GM12878 (cell line): ENCODE measurements around the gene CCDC9B. TPM values are rescaled to one million over a fixed set of nuclear protein-coding genes. Genes with fewer than 3 reads are reported as not detected.

Source experiments
- ATAC-seq: fragments of 200-7000 bp; cut with Tn5 transposase; 3 replicates; pipeline ENCODE4 v1.9.1; 2020; ENCODE audit warnings: mild to moderate bottlenecking, moderate library complexity
- BruUV-seq: library from RNA; stranded (reverse); fragments of 400-500 nt; replicated peaks from 2 replicates; lab custom pipeline; 2021; lab: Mats Ljungman, UMichigan
- CTCF ChIA-PET: fragments of 300-600 bp; sonication (Branson Sonifier 250); formaldehyde crosslinking; extraction: SDS; loops from one replicate; lab custom pipeline; 2021; ENCODE audit warnings: inconsistent platforms; lab: Yijun Ruan, JAX
- POLR2A ChIA-PET: fragments of 350-600 bp; formaldehyde crosslinking; extraction: SDS; loops from one replicate; lab custom pipeline; 2021; ENCODE audit warnings: inconsistent platforms; lab: Charles Lee
- RAD21 ChIA-PET: fragments of 300-600 bp; sonication (Branson Sonifier 250); formaldehyde crosslinking; loops from one replicate; lab custom pipeline; 2023; ENCODE audit warnings: antibody characterized with exemption; ENCODE audit not compliant: unreplicated experiment; lab: Charles Lee
- SMC1A ChIA-PET: fragments of 300-600 bp; sonication (Branson Sonifier 250); formaldehyde crosslinking; loops from one replicate; lab custom pipeline; 2023; ENCODE audit not compliant: unreplicated experiment, uncharacterized antibody; lab: Charles Lee
- DNase-seq: peaks from one replicate; pipeline ENCODE4 v3.0.0-alpha.2; 2011; ENCODE audit warnings: low read depth, low spot score
- FAIRE-seq: peaks from 3 replicates; lab custom pipeline; 2011; peaks lifted over from hg19 to GRCh38; lab: Jason Lieb, UNC
- H2AFZ ChIP-seq: 2 replicates; pipeline ENCODE4 v1.6.0; 2011; ENCODE audit warnings: low read depth, low read length, control low read depth; ENCODE audit not compliant: control insufficient read depth
- H3K27ac ChIP-seq: 2 replicates; pipeline ENCODE4 v1.5.1; 2011; ENCODE audit warnings: control low read depth; ENCODE audit not compliant: control insufficient read depth, insufficient read depth
- H3K27me3 ChIP-seq, 2 experiments: replicated peaks in 1 of 2; 2 replicates each; pipeline versions ENCODE4 v1.6.0 to v1.6.1; 2011; ENCODE audit warnings: low read length in 1 of 2; ENCODE audit not compliant: control insufficient read depth in 2 of 2, insufficient read depth in 2 of 2
- H3K36me3 ChIP-seq, 2 experiments: 2 replicates each; pipeline ENCODE4 v1.5.1; 2011; ENCODE audit warnings: low read length in 1 of 2; ENCODE audit not compliant: control insufficient read depth in 2 of 2, insufficient read depth in 2 of 2
- H3K4me1 ChIP-seq: 2 replicates; pipeline ENCODE4 v1.6.1; 2011; ENCODE audit warnings: mild to moderate bottlenecking, low read length, moderate library complexity, mixed read lengths; ENCODE audit not compliant: control insufficient read depth, insufficient read depth
- H3K4me2 ChIP-seq: 2 replicates; pipeline ENCODE4 v1.6.0; 2011; ENCODE audit warnings: control low read depth; ENCODE audit not compliant: control insufficient read depth, insufficient read depth
- H3K4me3 ChIP-seq: fragments of 200-600 bp; sonication (generic); 2 replicates; pipeline ENCODE4 v1.5.1; 2016
- H3K79me2 ChIP-seq: 2 replicates; pipeline ENCODE4 v1.6.0; 2011; ENCODE audit warnings: low read length; ENCODE audit not compliant: control insufficient read depth, insufficient read depth
- H3K9ac ChIP-seq: 2 replicates; pipeline ENCODE4 v1.8.0; 2011; ENCODE audit warnings: low read length, control low read depth, mixed read lengths; ENCODE audit not compliant: control insufficient read depth, insufficient read depth
- H3K9me3 ChIP-seq: replicated peaks from 3 replicates; pipeline ENCODE4 v1.5.1; 2011; ENCODE audit warnings: mild to moderate bottlenecking, low read length; ENCODE audit not compliant: control insufficient read depth, insufficient read depth
- H4K20me1 ChIP-seq: 2 replicates; pipeline ENCODE4 v1.6.0; 2011; ENCODE audit not compliant: control insufficient read depth, insufficient read depth
- ATF3 ChIP-seq: IDR thresholded peaks from 2 replicates; pipeline ENCODE4 v1.6.1; 2011; ENCODE audit warnings: low read depth, mild to moderate bottlenecking, low read length, moderate library complexity, borderline replicate concordance; ENCODE audit errors: extremely low read depth
- BCLAF1 ChIP-seq: fragments of 450-650 bp; IDR thresholded peaks from 2 replicates; pipeline ENCODE4 v1.6.1; 2017; ENCODE audit warnings: antibody characterized with exemption, mild to moderate bottlenecking, moderate library complexity
- CBX5 ChIP-seq: sonication (generic); IDR thresholded peaks from 2 replicates; pipeline ENCODE4 v1.6.1; 2016; ENCODE audit warnings: low read depth, moderate library complexity, mild to moderate bottlenecking, inconsistent platforms
- CREB1 ChIP-seq: IDR thresholded peaks from 2 replicates; pipeline ENCODE4 v1.6.1; 2012; ENCODE audit warnings: low read depth, mild to moderate bottlenecking, inconsistent platforms
- HSF1 ChIP-seq: fragments of 150-350 bp; IDR thresholded peaks from 2 replicates; pipeline ENCODE4 v1.6.1; 2014; ENCODE audit warnings: mild to moderate bottlenecking, low read depth, low read length
- IRF4 ChIP-seq: IDR thresholded peaks from 2 replicates; pipeline ENCODE4 v1.6.1; 2011; ENCODE audit warnings: low read depth, low read length
- JUND ChIP-seq: IDR thresholded peaks from 2 replicates; pipeline ENCODE4 v1.6.1; 2012; ENCODE audit warnings: low read depth, mild to moderate bottlenecking, low read length, improper control_type of control experiment, moderate library complexity
- KAT2A ChIP-seq: conservative IDR thresholded peaks from 2 replicates; pipeline ENCODE4 v1.6.1; 2011; ENCODE audit warnings: low read depth, low read length; ENCODE audit not compliant: control insufficient read depth
- RAD21 ChIP-seq: IDR thresholded peaks from 2 replicates; pipeline ENCODE4 v1.6.1; 2011; ENCODE audit warnings: mild to moderate bottlenecking, low read depth, low read length, moderate library complexity; ENCODE audit not compliant: insufficient read depth
- SREBF1 ChIP-seq: IDR thresholded peaks from 2 replicates; pipeline ENCODE4 v1.6.1; 2012; ENCODE audit warnings: mild to moderate bottlenecking, low read length
- TARDBP ChIP-seq: IDR thresholded peaks from 2 replicates; pipeline ENCODE4 v1.6.1; 2016; ENCODE audit warnings: borderline replicate concordance
- ZNF217 ChIP-seq: fragments of 450-650 bp; IDR thresholded peaks from 2 replicates; pipeline ENCODE4 v1.6.1; 2017; ENCODE audit warnings: antibody characterized with exemption, mild to moderate bottlenecking
- WGBS: methylation state at CpG from one replicate; pipeline ENCODE4 v1.1.6; 2016; ENCODE audit warnings: low lambda C conversion rate; ENCODE audit not compliant: insufficient replicate concordance, insufficient coverage; ENCODE audit errors: missing lambda C conversion rate; 5-methylcytosine and 5-hydroxymethylcytosine counted together
- in situ Hi-C: fragments of 300-500 bp; cut with MboI; formaldehyde crosslinking; loops from 9 replicates; pipeline ENCODE4 v1.14.3; 2018; ENCODE audit warnings: mixed read lengths
- intact Hi-C: fragments of 100-400 bp; cut with micrococcal nuclease; formaldehyde crosslinking; loops from one replicate; pipeline ENCODE4 v1.14.2; 2022; ENCODE audit not compliant: unreplicated experiment
- polyA plus RNA-seq, 11 experiments: library from polyadenylated mRNA; depleted of rRNA in 4 of 11; unstranded in 6 of 11; stranded (reverse) in 5 of 11; fragments of >200 nt; fragmentation: Nextera tagmentation in 4 of 11; fragmentation: Illumina TruSeq in 1 of 11; extraction: Ambion mirVana in 4 of 11; extraction: Trizol in 1 of 11; gene quantifications; 1 replicate in 1 of 11; 2 replicates in 10 of 11; pipeline versions ENCODE4 v1.2.1 to v1.2.3, GENCODE V29; 2011 to 2016; ENCODE audit warnings: inconsistent platforms in 2 of 11, missing spikeins in 2 of 11, low read depth in 1 of 11
- total RNA-seq, 4 experiments: library from RNA; depleted of rRNA in 3 of 4; stranded (reverse); fragments of >200 nt in 3 of 4; fragmentation: Illumina TruSeq in 1 of 4; extraction: Trizol in 1 of 4; gene quantifications; 2 replicates each; pipeline versions ENCODE4 v1.2.1 to v1.2.3, GENCODE V29; 2013 to 2021

The CCDC9B gene
- total and polyA plus RNA-seq, 10 of the 15 experiments (the other 5 are each of a cell fraction or from before 2014, with no cell fraction given): 0.01 to 0.08 (median 0.03) TPM; not detected in 6

- no peak overlapping the region for H3K4me3 ChIP-seq
- no peaks in the 10 kb centered on the region for H3K79me2 ChIP-seq
- no peak for DNase-seq
- no peaks in the 10 kb centered on the region for H3K36me3 ChIP-seq
- H3K9me3 ChIP-seq: no peaks in the 10 kb centered on the region
- no peak overlapping the region for H3K27ac ChIP-seq
- H3K27me3 ChIP-seq: no peaks in the 10 kb centered on the region; a peak in 1 of 4 replicates
- POLR2A ChIA-PET: no interaction called here
- intact Hi-C loops: no loop called here
- RAD21 ChIA-PET: interaction anchor here (1.0 to 1.5 kb wide), 3 partner anchors 11 to 55 kb away, joined by 3 to 4 read pairs (median 4); partner anchors contain the start of gene INAFM2
- TF ChIP-seq TARDBP: no peak
- TF ChIP-seq IRF4: no peak
- no peak for TF ChIP-seq CBX5
- TF ChIP-seq ATF3: no peak
- TF ChIP-seq SREBF1: no peak
- TF ChIP-seq JUND: no peak
- TF ChIP-seq KAT2A: no peak
- TF ChIP-seq BCLAF1: no peak
- no peak for TF ChIP-seq RAD21
- no peak for TF ChIP-seq HSF1
- no peak for TF ChIP-seq CREB1
- TF ChIP-seq ZNF217: no peak
- in situ Hi-C loops: no loop called here
- BruUV-seq: no TSS peak
- peaks cover 9% of the 10 kb centered on the region for H3K4me1 ChIP-seq
- WGBS: 48% methylated on average over 3 of the region's 3 CpGs
- CTCF ChIA-PET: interaction anchor here (1.1 to 13.7 kb wide), 6 partner anchors 9 to 117 kb away, joined by 3 to 336 read pairs (median 9); partner anchors contain the start of genes INAFM2 and PLCB2
- FAIRE-seq: no peak
- ATAC-seq: no peak
- H2AFZ ChIP-seq: peak overlapping the region; percentile 73
- no peaks in the 10 kb centered on the region for H4K20me1 ChIP-seq
- SMC1A ChIA-PET: interaction anchor here (1.5 kb wide), 1 partner anchor 13 kb away, joined by 6 read pairs; no protein-coding TSS in a partner anchor
- H3K4me2 ChIP-seq: no peak overlapping the region
- no peak overlapping the region for H3K9ac ChIP-seq
Observed at GRCh38 chr15:40334541-40334940, 6.2 kb downstream of the CCDC9B start.
